ENCODE data around the gene CCDC152. TPM values are rescaled to one million over a fixed set of nuclear protein-coding genes. Genes with fewer than 3 reads are reported as not detected.
A peak's percentile ranks its signal among the peaks of the same experiment; 100 is the strongest.

Gene CCDC152
- polyA plus RNA-seq, 4 donors = 1.6 to 42.6 (median 3.9) TPM

- 82 to 88% (median 86%) methylated on average over 6 of the region's 6 CpGs for WGBS, 3 donors
- FAIRE-seq = no peak
Observed at GRCh38 chr5:42801516-42802166, 45.0 kb downstream of the CCDC152 start.

GRCh38 chr5:42804717-42805339, 48.2 kb downstream of the CCDC152 start:
- FAIRE-seq = no peak
- H3K9me3 ChIP-seq (ENCODE audit: control insufficient read depth in 2 of 2, insufficient read depth in 1 of 2, low read depth in 1 of 2, low read length in 1 of 2) = no peaks in the 10 kb centered on the region
- H3K27ac ChIP-seq (ENCODE audit: low read depth in 1 of 3, low read length in 2 of 3) = no peak overlapping the region
- no peaks in the 10 kb centered on the region for H3K27me3 ChIP-seq (ENCODE audit: control insufficient read depth in 3 of 3, insufficient read depth in 3 of 3, low read length in 3 of 3)
- peaks cover 8 to 29% (median 9%) of the 10 kb centered on the region in 3 donors for H3K36me3 ChIP-seq (ENCODE audit: control insufficient read depth in 3 of 3, insufficient read depth in 2 of 3, low read depth in 1 of 3, low read length in 3 of 3)
- peak in 1 of 2 donors; percentile 46 for DNase-seq
- H3K4me1 ChIP-seq (ENCODE audit: control insufficient read depth in 3 of 3, insufficient read depth in 2 of 3, low read depth in 1 of 3, low read length in 2 of 3) = peaks cover 0 to 6% (median 0%) of the 10 kb centered on the region in 3 donors
- H3K4me3 ChIP-seq (ENCODE audit: low read depth in 1 of 3, low read length in 3 of 3) = no peak overlapping the region
- WGBS, 3 donors = 91 to 96% (median 95%) methylated on average over 4 of the region's 4 CpGs

More at GRCh38 chr5:42801516-42802166, 45.0 kb downstream of the CCDC152 start:
- H3K4me1 ChIP-seq (ENCODE audit: control insufficient read depth in 3 of 3, insufficient read depth in 2 of 3, low read depth in 1 of 3, low read length in 2 of 3) = peaks cover 0 to 6% (median 0%) of the 10 kb centered on the region in 3 donors
- H3K27me3 ChIP-seq (ENCODE audit: control insufficient read depth in 3 of 3, insufficient read depth in 3 of 3, low read length in 3 of 3) = no peaks in the 10 kb centered on the region
- H3K9me3 ChIP-seq (ENCODE audit: control insufficient read depth in 2 of 2, insufficient read depth in 1 of 2, low read depth in 1 of 2, low read length in 1 of 2) = peaks cover 0 to 8% of the 10 kb centered on the region in 2 donors
- peaks cover 8 to 21% (median 9%) of the 10 kb centered on the region in 3 donors for H3K36me3 ChIP-seq (ENCODE audit: control insufficient read depth in 3 of 3, insufficient read depth in 2 of 3, low read depth in 1 of 3, low read length in 3 of 3)
- no peak for DNase-seq
- H3K27ac ChIP-seq (ENCODE audit: low read depth in 1 of 3, low read length in 2 of 3) = no peak overlapping the region
- no peak overlapping the region for H3K4me3 ChIP-seq (ENCODE audit: low read depth in 1 of 3, low read length in 3 of 3)

- FAIRE-seq (no peak), DNase-seq (peak in 1 of 2 donors; percentile 50)
- Histone ChIP-seq H3K9me3 (ENCODE audit: control insufficient read depth in 2 of 2, insufficient read depth in 1 of 2, low read depth in 1 of 2, low read length in 1 of 2) (no peaks in the 10 kb centered on the region), H3K36me3 (ENCODE audit: control insufficient read depth in 3 of 3, insufficient read depth in 2 of 3, low read depth in 1 of 3, low read length in 3 of 3) (peaks cover 5 to 23% (median 7%) of the 10 kb centered on the region in 3 donors), H3K4me3 (ENCODE audit: low read depth in 1 of 3, low read length in 3 of 3) (no peak overlapping the region), H3K27me3 (ENCODE audit: control insufficient read depth in 3 of 3, insufficient read depth in 3 of 3, low read length in 3 of 3) (no peaks in the 10 kb centered on the region), H3K4me1 (ENCODE audit: control insufficient read depth in 3 of 3, insufficient read depth in 2 of 3, low read depth in 1 of 3, low read length in 2 of 3) (peaks cover 0 to 6% (median 0%) of the 10 kb centered on the region in 3 donors), H3K27ac (ENCODE audit: low read depth in 1 of 3, low read length in 2 of 3) (no peak overlapping the region)
- 52 to 63% (median 60%) methylated on average over 2 of the region's 2 CpGs for WGBS, 3 donors
Observed at GRCh38 chr5:42806004-42806700, 49.5 kb downstream of the CCDC152 start.

GRCh38 chr5:42806701-42807262, 50.2 kb downstream of the CCDC152 start:
- FAIRE-seq = peak; percentile 65
- WGBS, 3 donors = 84 to 97% (median 91%) methylated on average over 3 of the region's 3 CpGs
- Histone ChIP-seq H3K27me3 (ENCODE audit: control insufficient read depth in 3 of 3, insufficient read depth in 3 of 3, low read length in 3 of 3) (no peaks in the 10 kb centered on the region), H3K36me3 (ENCODE audit: control insufficient read depth in 3 of 3, insufficient read depth in 2 of 3, low read depth in 1 of 3, low read length in 3 of 3) (peaks cover 4 to 19% (median 5%) of the 10 kb centered on the region in 3 donors), H3K27ac (ENCODE audit: low read depth in 1 of 3, low read length in 2 of 3) (no peak overlapping the region), H3K4me1 (ENCODE audit: control insufficient read depth in 3 of 3, insufficient read depth in 2 of 3, low read depth in 1 of 3, low read length in 2 of 3) (peaks cover 0 to 6% (median 0%) of the 10 kb centered on the region in 3 donors), H3K4me3 (ENCODE audit: low read depth in 1 of 3, low read length in 3 of 3) (no peak overlapping the region), H3K9me3 (ENCODE audit: control insufficient read depth in 2 of 2, insufficient read depth in 1 of 2, low read depth in 1 of 2, low read length in 1 of 2) (no peaks in the 10 kb centered on the region)
- peak in 1 of 2 donors; percentile 12 for DNase-seq

- H3K4me1 ChIP-seq (ENCODE audit: control insufficient read depth in 3 of 3, insufficient read depth in 2 of 3, low read depth in 1 of 3, low read length in 2 of 3) = peaks cover 0 to 13% (median 0%) of the 10 kb centered on the region in 3 donors
- H3K36me3 ChIP-seq (ENCODE audit: control insufficient read depth in 3 of 3, insufficient read depth in 2 of 3, low read depth in 1 of 3, low read length in 3 of 3) = peaks cover 4 to 14% (median 4%) of the 10 kb centered on the region in 3 donors
- no peak for FAIRE-seq
- no peaks in the 10 kb centered on the region for H3K9me3 ChIP-seq (ENCODE audit: control insufficient read depth in 2 of 2, insufficient read depth in 1 of 2, low read depth in 1 of 2, low read length in 1 of 2)
- DNase-seq = peak; percentile 44 to 55
- 62 to 77% (median 65%) methylated on average over 2 of the region's 2 CpGs for WGBS, 3 donors
- H3K27me3 ChIP-seq (ENCODE audit: control insufficient read depth in 3 of 3, insufficient read depth in 3 of 3, low read length in 3 of 3) = no peaks in the 10 kb centered on the region
- H3K27ac ChIP-seq (ENCODE audit: low read depth in 1 of 3, low read length in 2 of 3) = peak overlapping the region in 2 of 3 donors; percentile 39 to 88
- peak overlapping the region in 2 of 3 donors; percentile 52 to 53 for H3K4me3 ChIP-seq (ENCODE audit: low read depth in 1 of 3, low read length in 3 of 3)
Observed at GRCh38 chr5:42807722-42808447, 51.3 kb downstream of the CCDC152 start.

GRCh38 chr5:42808888-42809611, 52.4 kb downstream of the CCDC152 start:
- Histone ChIP-seq H3K36me3 (ENCODE audit: control insufficient read depth in 3 of 3, insufficient read depth in 2 of 3, low read depth in 1 of 3, low read length in 3 of 3) (peaks cover 0 to 12% (median 4%) of the 10 kb centered on the region in 3 donors), H3K27ac (ENCODE audit: low read depth in 1 of 3, low read length in 2 of 3) (peak overlapping the region in 2 of 3 donors; percentile 11 to 88), H3K9me3 (ENCODE audit: control insufficient read depth in 2 of 2, insufficient read depth in 1 of 2, low read depth in 1 of 2, low read length in 1 of 2) (no peaks in the 10 kb centered on the region), H3K27me3 (ENCODE audit: control insufficient read depth in 3 of 3, insufficient read depth in 3 of 3, low read length in 3 of 3) (no peaks in the 10 kb centered on the region), H3K4me3 (ENCODE audit: low read depth in 1 of 3, low read length in 3 of 3) (peak overlapping the region in 2 of 3 donors; percentile 52 to 53), H3K4me1 (ENCODE audit: control insufficient read depth in 3 of 3, insufficient read depth in 2 of 3, low read depth in 1 of 3, low read length in 2 of 3) (peaks cover 0 to 14% (median 0%) of the 10 kb centered on the region in 3 donors)
- DNase-seq (peak in 1 of 2 donors; percentile 32), FAIRE-seq (no peak)
- 71 to 86% (median 81%) methylated on average over 4 of the region's 4 CpGs for WGBS, 3 donors

- 37 to 45% (median 38%) methylated on average over 3 of the region's 3 CpGs for WGBS, 3 donors
- peak overlapping the region; percentile 68 to 88 (median 87) for H3K27ac ChIP-seq (ENCODE audit: low read depth in 1 of 3, low read length in 2 of 3)
- no peaks in the 10 kb centered on the region for H3K9me3 ChIP-seq (ENCODE audit: control insufficient read depth in 2 of 2, insufficient read depth in 1 of 2, low read depth in 1 of 2, low read length in 1 of 2)
- H3K27me3 ChIP-seq (ENCODE audit: control insufficient read depth in 3 of 3, insufficient read depth in 3 of 3, low read length in 3 of 3) = no peaks in the 10 kb centered on the region
- peaks cover 0 to 12% (median 0%) of the 10 kb centered on the region in 3 donors for H3K4me1 ChIP-seq (ENCODE audit: control insufficient read depth in 3 of 3, insufficient read depth in 2 of 3, low read depth in 1 of 3, low read length in 2 of 3)
- peak overlapping the region; percentile 53 to 78 (median 72) for H3K4me3 ChIP-seq (ENCODE audit: low read depth in 1 of 3, low read length in 3 of 3)
- DNase-seq (no peak), FAIRE-seq (no peak)
- H3K36me3 ChIP-seq (ENCODE audit: control insufficient read depth in 3 of 3, insufficient read depth in 2 of 3, low read depth in 1 of 3, low read length in 3 of 3) = peaks cover 0 to 8% (median under 1%) of the 10 kb centered on the region in 3 donors
Observed at GRCh38 chr5:42810834-42811590, 54.4 kb downstream of the CCDC152 start.
